CD1c-positive myeloid dendritic cell (primary cell): Measurements from ENCODE around the gene CLMP.
"Not testable (repeated sequence)": the region's sequence is repeated elsewhere in the genome, so short reads cannot be mapped to it uniquely, and the experiment has no call there.

Source experiments
- DNase-seq: peaks from one replicate; pipeline ENCODE4 v3.0.0-alpha.2; 2016; ENCODE audit errors: extremely low spot score

CLMP gene

DNA sequence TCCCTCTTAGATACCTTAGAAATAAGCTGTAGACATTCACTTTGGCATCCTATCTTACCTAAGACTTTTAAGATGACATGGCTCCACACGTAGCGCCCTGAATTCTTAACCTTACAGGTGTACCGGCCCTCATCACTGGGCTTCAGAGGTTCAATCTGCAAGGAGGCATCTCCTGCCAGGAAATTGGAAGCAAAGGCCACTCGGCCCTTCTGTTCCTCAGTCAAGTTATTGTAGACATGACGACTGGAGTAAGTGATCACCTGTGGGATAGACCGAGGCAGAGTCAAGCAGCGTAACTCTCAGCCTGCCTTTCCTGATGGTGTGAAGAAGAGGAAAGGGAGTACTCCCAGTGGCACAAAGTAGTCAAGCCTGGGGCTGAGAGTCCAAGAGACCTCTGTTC is 110.6 kb downstream of the CLMP start:
- DNase-seq, result no peak

- peak; percentile 83 for DNase-seq
Measured at GRCh38 chr11:123083623-123084029, 111.4 kb downstream of the CLMP start.

DNA sequence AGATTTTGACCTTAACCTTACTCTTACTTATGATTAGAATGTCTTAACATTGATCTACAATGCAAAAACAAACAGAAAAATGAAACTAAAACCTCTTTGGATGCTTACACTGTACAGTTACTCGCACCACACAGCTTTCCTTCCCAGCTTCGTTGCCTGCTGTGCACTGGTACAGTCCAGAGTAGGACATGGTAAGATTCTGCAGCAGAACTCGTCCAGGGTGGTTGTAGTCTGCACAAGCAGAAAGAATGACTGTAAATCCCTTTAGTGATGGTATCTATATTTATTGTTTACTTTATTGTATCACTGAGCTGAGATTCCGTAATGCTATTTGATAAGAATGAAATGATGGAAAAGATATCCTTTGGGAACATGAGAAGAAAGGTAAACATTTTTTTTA is 112.1 kb downstream of the CLMP start:
- no peak for DNase-seq

GRCh38 chr11:123080015-123080414 is 115.0 kb downstream of the CLMP start:
- DNase-seq, result no peak

DNA sequence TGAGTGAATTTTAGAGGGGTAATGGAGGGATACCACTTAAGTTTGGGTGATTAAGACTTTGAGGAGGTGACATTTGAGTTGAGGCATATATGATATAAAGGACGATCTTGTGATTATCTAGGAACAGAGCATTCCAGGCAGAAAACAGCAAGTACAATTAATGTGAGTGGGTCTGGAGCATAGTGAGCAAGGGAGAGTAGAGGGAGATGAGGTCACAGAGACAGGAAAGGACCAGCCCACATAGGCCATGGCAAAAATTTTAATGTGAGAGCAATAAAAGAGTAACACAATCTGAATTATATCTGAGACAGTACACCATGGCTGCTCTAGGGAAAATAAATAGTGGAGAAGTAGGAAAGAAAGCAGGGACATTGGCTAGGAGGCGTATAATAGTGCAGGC is 118.6 kb downstream of the CLMP start:
- no peak for DNase-seq

GRCh38 chr11:123073343-123074057 is 121.5 kb downstream of the CLMP start:
- no peak for DNase-seq

- no peak for DNase-seq
Measured at GRCh38 chr11:123072762-123073161, 122.3 kb downstream of the CLMP start.

GRCh38 chr11:123072332-123072761 is 122.7 kb downstream of the CLMP start:
- DNase-seq, result peak; percentile 52

DNA sequence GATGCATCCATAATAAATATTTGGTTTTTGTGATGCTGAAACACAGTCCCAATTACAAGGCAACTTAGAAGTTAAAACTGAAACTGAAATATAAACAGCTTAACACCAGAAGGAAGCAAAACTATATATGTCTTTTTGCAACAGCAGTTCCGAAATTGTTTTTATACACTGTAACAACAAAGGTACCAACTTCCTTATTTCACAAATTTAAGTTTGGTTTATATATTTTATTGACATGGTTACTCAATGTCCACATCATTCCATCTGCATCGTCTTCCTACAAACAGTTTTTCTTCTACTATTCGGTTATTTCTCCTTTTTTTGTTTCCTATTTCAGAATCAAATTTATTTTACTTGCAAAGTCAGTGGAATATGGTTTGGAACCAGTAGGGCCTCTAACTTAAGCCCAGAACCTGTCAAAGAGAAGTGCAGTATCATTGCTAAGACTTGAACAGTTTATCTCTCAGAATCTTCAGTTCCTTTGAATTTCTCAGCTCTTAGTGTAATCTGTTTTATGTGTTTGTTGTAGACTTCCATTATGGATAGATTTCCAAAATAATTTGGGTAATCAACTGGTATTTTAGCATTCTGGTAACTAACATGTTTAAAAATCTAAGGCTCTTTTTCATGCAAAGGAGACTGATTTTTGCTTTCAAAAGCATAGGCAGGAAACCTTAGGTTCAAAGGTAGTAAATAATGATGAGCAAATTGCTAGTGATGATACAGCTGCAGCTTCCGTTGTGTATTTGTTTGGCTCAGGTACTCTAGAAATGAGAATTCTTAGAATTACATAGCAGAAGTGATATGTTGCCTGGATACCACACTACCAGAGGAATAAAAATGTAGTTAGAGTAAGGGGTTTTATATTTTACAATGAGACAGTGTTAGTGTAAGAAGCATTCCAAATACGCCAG is 124.9 kb downstream of the CLMP start:
- peak; percentile 63 for DNase-seq

DNA sequence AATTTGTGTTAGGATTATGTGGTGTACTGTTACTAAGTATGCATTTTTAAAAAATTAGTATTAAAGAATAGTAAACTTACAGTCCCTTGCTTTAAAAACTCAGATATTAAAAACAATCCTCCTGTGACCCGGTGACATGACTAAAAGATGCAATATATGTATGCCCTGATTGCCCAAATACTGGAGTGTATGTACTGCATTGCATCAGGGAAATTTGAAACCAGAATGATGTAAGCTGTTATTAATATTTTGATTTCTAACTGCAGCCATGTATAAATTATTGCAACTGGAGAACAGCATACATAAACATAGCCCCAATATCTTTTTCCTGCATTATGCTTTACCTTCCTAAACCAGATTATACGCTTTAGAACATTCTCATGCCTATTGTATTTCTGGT is 129.4 kb downstream of the CLMP start:
- no peak for DNase-seq

DNA sequence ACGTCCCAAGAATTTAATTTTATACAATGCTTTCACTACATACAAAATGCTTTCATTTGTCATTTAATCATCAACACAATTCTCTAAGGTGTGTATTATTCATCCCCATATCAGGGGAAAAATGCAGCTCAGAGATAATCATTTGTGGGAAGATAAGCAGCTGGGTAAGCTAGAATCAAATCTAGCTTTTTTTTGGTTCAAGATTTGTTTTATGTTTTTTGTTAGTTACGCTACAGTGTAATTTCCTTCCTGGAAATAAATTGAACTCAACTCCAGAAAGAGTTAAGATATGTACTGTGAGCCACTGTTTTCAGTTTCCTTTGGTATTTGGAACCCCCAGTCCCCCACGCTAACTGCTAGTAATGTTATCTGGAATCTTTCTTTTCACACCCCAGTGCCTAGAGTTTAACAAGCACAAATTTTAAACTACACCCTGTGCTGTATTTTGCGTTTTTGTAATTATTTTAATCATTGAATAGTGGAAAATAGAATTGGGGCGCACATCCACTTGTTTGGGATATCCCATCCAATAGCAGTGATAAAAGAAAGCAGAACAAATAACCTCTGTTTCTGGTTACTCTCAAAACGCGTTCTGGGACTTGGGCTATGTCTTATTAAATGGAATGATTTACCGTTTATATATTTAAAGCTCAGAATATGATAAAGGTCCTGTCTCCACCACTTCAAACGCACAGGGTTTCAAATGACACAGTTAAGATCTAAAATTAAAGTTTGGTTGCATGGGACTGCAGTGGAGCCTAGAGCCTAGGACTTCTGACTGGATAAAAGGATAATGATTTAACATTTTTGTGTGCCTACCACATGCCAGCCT is 131.0 kb downstream of the CLMP start:
- no peak for DNase-seq

GRCh38 chr11:123062892-123063825 is 131.9 kb downstream of the CLMP start:
- DNase-seq, result peak; percentile 60

DNA sequence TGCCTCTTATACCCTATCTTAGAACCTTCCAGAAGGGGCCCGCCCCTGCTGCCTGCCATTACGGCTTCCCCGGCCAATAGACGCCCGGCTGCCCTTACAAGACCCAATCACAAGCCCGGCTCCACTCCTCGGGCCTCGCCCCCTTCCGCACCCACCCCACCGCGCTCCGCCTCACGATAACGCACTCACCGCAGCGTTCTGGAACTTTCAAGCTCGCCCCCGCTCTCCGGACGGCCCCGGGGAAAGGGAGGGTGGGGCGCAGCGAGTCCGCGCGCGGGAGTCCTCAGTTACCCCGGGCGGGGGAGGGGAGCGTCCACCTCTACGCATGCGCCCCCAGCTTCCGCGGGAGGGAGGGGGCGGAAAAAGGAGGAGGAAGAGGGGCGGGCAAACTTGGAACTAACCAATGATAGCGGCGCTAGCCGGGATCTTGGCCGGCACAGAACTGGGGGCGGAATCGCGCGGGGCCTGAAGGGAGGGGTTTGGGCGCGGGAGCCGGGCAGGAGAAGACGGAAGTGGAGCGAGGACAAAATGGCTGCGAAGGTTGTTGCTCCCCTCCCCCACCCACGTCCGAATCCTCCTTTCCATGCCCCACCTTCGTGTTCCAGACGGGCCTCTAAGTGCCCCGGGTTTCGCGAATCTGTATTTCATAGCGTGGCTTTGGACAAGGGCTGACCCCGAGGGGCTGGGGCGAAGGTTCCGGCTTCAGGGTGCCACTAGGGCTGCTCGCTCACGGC is 132.7 kb downstream of the CLMP start:
- DNase-seq, result peak; percentile 100

DNA sequence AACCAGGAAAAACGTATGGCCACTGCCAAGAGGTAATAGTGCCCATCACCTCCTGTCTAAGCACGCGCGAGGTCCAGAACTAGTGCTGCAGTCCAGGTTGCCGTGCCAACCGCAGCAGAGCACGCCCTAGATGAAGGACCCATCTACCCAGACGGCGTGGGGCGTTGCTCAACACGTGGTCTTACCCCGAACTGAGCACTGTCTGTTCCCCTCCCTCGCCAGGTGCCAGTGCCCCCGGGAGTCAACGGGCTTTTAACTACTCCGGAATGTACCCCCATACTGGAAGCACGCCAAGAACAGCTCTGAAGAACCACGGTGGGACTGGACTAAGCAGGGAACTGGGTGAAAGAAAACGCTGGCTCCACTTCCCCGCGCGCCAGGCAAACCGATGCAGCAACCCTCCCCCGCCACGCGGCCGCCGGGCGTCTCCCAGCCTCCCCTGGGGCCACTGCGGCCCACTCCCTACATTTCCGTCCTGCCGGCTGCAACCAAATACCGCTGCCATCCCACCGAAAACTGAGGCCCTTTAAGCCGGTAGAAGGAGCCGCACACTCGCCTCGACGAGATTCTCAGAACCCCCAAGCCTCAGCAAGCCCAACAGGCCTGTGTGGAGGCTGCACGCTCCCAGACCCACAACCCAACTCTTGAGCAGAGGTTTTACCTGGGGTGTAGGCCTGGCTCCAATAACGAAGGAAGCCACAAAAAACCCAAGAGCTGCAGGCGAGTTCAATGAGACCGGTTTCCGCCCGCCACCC is 133.5 kb downstream of the CLMP start, which contains the start of gene HSPA8:
Gene HSPA8 (minus strand): TSS at position 734 of the 755 bp plus-strand sequence. CDS start 812 bp downstream, outside the sequence.
- no peak for DNase-seq

DNA sequence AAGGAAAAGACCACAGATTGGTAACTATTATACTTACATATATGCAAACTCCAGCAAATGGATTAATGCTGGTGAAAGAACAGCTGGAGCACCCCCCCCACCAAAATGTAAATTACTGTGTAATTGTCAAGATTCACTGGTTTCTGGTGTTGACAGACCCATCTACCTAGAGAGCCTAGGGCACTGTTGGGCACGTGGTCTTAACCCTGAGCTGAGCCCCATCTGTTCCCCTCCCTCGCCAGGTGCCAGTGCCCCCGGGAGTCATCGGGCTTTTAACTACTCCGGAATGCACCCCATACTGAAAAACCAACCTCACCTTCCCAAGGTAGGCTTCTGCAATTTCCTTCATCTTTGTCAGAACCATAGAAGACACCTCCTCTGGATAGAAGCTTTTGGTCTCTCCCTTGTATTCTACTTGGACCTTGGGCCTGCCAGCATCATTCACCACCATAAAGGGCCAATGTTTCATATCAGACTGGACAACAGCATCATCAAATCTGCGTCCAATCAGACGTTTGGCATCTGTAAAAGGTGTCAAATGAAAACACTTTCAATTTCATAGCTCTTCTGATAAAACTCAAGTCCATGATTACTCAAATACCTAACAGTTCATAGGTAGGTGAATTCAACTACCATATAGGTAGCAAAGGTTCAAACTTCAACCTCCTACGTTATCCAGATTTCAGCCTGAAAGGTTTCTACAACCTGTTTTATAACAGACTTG is 134.6 kb downstream of the CLMP start:
- DNase-seq, result no peak

DNA sequence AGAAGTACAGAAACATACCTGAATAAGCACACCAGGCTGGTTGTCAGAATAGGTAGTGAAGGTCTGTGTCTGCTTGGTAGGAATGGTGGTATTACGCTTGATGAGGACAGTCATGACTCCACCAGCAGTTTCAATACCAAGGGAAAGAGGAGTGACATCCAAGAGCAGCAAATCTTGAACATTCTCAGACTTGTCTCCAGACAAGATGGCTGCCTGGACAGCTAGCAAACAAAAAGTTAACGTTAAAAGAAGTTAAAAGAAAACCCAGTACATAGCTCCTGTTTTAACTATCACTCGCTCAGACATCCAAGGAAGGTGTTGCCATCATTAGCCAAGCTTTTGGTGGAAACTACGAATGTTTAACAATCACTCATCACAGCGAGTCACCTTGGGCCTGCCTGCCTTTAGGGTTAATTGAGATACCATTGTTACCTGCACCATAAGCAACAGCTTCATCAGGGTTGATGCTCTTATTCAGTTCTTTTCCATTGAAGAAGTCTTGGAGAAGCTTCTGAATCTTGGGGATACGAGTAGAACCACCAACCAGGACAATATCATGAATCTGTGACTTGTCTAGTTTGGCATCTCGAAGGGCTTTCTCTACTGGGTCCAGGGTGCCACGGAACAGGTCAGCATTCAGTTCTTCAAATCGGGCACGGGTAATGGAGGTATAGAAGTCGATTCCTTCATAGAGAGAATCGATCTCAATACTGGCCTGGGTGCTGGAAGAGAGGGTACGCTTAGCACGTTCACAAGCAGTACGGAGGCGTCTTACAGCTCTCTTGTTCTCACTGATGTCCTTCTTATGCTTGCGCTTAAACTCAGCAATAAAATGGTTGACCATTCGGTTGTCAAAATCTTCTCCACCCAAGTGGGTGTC is 135.8 kb downstream of the CLMP start:
- DNase-seq, result not testable (repeated sequence)

- no peak for DNase-seq
Measured at GRCh38 chr11:123057661-123058305, 137.3 kb downstream of the CLMP start.
